ENCODE data around the gene KMT5B.
A peak's percentile ranks its signal among the peaks of the same experiment; 100 is the strongest.
"Not testable (repeated sequence)": the region's sequence is repeated elsewhere in the genome, so short reads cannot be mapped to it uniquely, and the experiment has no call there.

KMT5B gene

GRCh38 chr11:68213135-68213515, at the start of gene KMT5B:
Gene KMT5B (minus strand): TSS chr11:68213296. CDS start chr11:68190076, 23,220 bp downstream.
- intact Hi-C loops (cut with DNase I): loop anchor here (5.0 to 10.0 kb wide), 2 partner anchors 91 to 162 kb away; partner anchors contain the start of gene CHKA
- DNase-seq: peak in 7 of 10 donors; percentile 22 to 87 (median 59)

GRCh38 chr11:68262544-68262827, 49.4 kb upstream of the KMT5B start:
- intact Hi-C loops (cut with DNase I): no loop called here

GRCh38 chr11:68261749-68262543, 48.9 kb upstream of the KMT5B start:
- intact Hi-C loops (cut with DNase I): no loop called here
- no peak for DNase-seq

More at GRCh38 chr11:68262544-68262827, 49.4 kb upstream of the KMT5B start:
- no peak for DNase-seq

GRCh38 chr11:68261006-68261405, 47.9 kb upstream of the KMT5B start:
- intact Hi-C loops (cut with DNase I): no loop called here
- DNase-seq: no peak

GRCh38 chr11:68260484-68260883, 47.4 kb upstream of the KMT5B start:
- intact Hi-C loops (cut with DNase I): no loop called here
- no peak for DNase-seq

- no peak for DNase-seq
- intact Hi-C loops (cut with DNase I): loop anchor here (5.0 kb wide), 1 partner anchor 42 kb away; no protein-coding TSS in a partner anchor
These were observed 46.2 kb upstream of the KMT5B start for GRCh38 chr11:68259122-68259959.

GRCh38 chr11:68258363-68258765, 45.3 kb upstream of the KMT5B start:
- no peak for DNase-seq

GRCh38 chr11:68257477-68258362, 44.6 kb upstream of the KMT5B start:
- intact Hi-C loops (cut with DNase I): loop anchor here (1.0 to 5.0 kb wide), 4 partner anchors 40 to 189 kb away; no protein-coding TSS in a partner anchor
- peak; percentile 91 to 99 (median 98) for DNase-seq

More at GRCh38 chr11:68258363-68258765, 45.3 kb upstream of the KMT5B start:
- intact Hi-C loops (cut with DNase I): loop anchor here (5.0 kb wide), 1 partner anchor 41 kb away; no protein-coding TSS in a partner anchor

- intact Hi-C loops (cut with DNase I): loop anchor here (2.0 to 5.0 kb wide), 3 partner anchors 39 to 190 kb away; no protein-coding TSS in a partner anchor
- DNase-seq: no peak
These were observed 43.2 kb upstream of the KMT5B start for GRCh38 chr11:68256331-68256741.

GRCh38 chr11:68255526-68255925, 42.4 kb upstream of the KMT5B start:
- intact Hi-C loops (cut with DNase I): loop anchor here (5.0 kb wide), 1 partner anchor 38 kb away; no protein-coding TSS in a partner anchor
- DNase-seq: no peak

GRCh38 chr11:68254421-68254820, 41.3 kb upstream of the KMT5B start:
- intact Hi-C loops (cut with DNase I): no loop called here

GRCh38 chr11:68251765-68252164, 38.7 kb upstream of the KMT5B start:
- DNase-seq: no peak
- intact Hi-C loops (cut with DNase I): no loop called here

More at GRCh38 chr11:68254421-68254820, 41.3 kb upstream of the KMT5B start:
- no peak for DNase-seq

GRCh38 chr11:68244912-68245311, 31.8 kb upstream of the KMT5B start:
- DNase-seq; intact Hi-C loops (cut with DNase I): not testable (repeated sequence)

- DNase-seq; intact Hi-C loops (cut with DNase I): not testable (repeated sequence)
These were observed 30.8 kb upstream of the KMT5B start for GRCh38 chr11:68243847-68244246.

- DNase-seq: no peak
- intact Hi-C loops (cut with DNase I): no loop called here
These were observed 29.5 kb upstream of the KMT5B start for GRCh38 chr11:68242616-68243015.

- intact Hi-C loops (cut with DNase I): no loop called here
- no peak for DNase-seq
These were observed 18.5 kb upstream of the KMT5B start for GRCh38 chr11:68231621-68232020.

GRCh38 chr11:68229601-68230000, 16.5 kb upstream of the KMT5B start:
- intact Hi-C loops (cut with DNase I): no loop called here
- DNase-seq: no peak

GRCh38 chr11:68226421-68226820, 13.3 kb upstream of the KMT5B start:
- intact Hi-C loops (cut with DNase I): no loop called here
- DNase-seq: peak in 1 of 10 donors; percentile 67

- intact Hi-C loops (cut with DNase I): no loop called here
- no peak for DNase-seq
These were observed 11.5 kb upstream of the KMT5B start for GRCh38 chr11:68224606-68225005.

GRCh38 chr11:68223275-68223674, 10.2 kb upstream of the KMT5B start:
- DNase-seq: no peak
- intact Hi-C loops (cut with DNase I): no loop called here

Measured in posterior cingulate gyrus (tissue), 11 donors.